Smooth muscle cell (in vitro differentiated cells): ENCODE measurements around the gene GALNT9. TPM values are rescaled to one million over a fixed set of nuclear protein-coding genes. Genes with fewer than 3 reads are reported as not detected.

Experiments
- DNase-seq: peaks from one replicate; lab custom pipeline; 2025; ENCODE audit not compliant: unreplicated experiment; lab: John Stamatoyannopoulos, UW
- H2AFZ ChIP-seq: fragments of 200-600 bp; sonication (generic); 2 replicates; pipeline ENCODE4 v1.6.0; 2016; ENCODE audit warnings: antibody characterized with exemption, low read depth, mild to moderate bottlenecking
- H3F3A ChIP-seq: fragments of 200-600 bp; sonication (generic); 2 replicates; pipeline ENCODE4 v1.6.0; 2017; ENCODE audit warnings: antibody characterized with exemption, low read depth
- H3K27ac ChIP-seq: fragments of 200-600 bp; sonication (generic); 2 replicates; pipeline ENCODE4 v1.5.1; 2016; ENCODE audit warnings: low read depth, mild to moderate bottlenecking
- H3K27me3 ChIP-seq: fragments of 200-600 bp; sonication (generic); 2 replicates; pipeline ENCODE4 v1.6.1; 2016; ENCODE audit warnings: low read depth, mild to moderate bottlenecking
- H3K36me3 ChIP-seq: fragments of 200-600 bp; sonication (generic); 2 replicates; pipeline ENCODE4 v1.5.1; 2016; ENCODE audit warnings: low read depth
- H3K4me1 ChIP-seq: fragments of 200-600 bp; sonication (generic); 2 replicates; pipeline ENCODE4 v1.5.1; 2016; ENCODE audit warnings: low read depth
- H3K4me2 ChIP-seq: fragments of 200-600 bp; sonication (generic); 2 replicates; pipeline ENCODE4 v1.6.0; 2016; ENCODE audit warnings: mild to moderate bottlenecking
- H3K4me3 ChIP-seq: fragments of 200-600 bp; sonication (generic); 2 replicates; pipeline ENCODE4 v1.5.1; 2016; ENCODE audit warnings: mild to moderate bottlenecking
- H3K79me2 ChIP-seq: fragments of 200-600 bp; sonication (generic); 2 replicates; pipeline ENCODE4 v1.6.0; 2016; ENCODE audit warnings: low read depth, mild to moderate bottlenecking
- H3K9ac ChIP-seq: fragments of 200-600 bp; sonication (generic); 2 replicates; pipeline ENCODE4 v1.6.0; 2016; ENCODE audit warnings: low read depth
- H3K9me3 ChIP-seq: fragments of 200-600 bp; sonication (generic); replicated peaks from 2 replicates; pipeline ENCODE4 v1.5.1; 2016; ENCODE audit warnings: low read depth
- H4K20me1 ChIP-seq: fragments of 200-600 bp; sonication (generic); 2 replicates; pipeline ENCODE4 v1.6.0; 2016; ENCODE audit warnings: low read depth
- WGBS: methylation state at CpG from one replicate; pipeline ENCODE4 v1.1.7; 2016; ENCODE audit warnings: low lambda C conversion rate; 5-methylcytosine and 5-hydroxymethylcytosine counted together
- polyA plus RNA-seq: library from polyadenylated mRNA; unstranded; fragments of >200 nt; fragmentation: Nextera tagmentation; extraction: Ambion mirVana; gene quantifications from 2 replicates; pipeline ENCODE4 v1.2.1, GENCODE V29; 2016
- total RNA-seq: library from RNA; depleted of rRNA; stranded (reverse); fragments of >200 nt; gene quantifications from 2 replicates; pipeline ENCODE4 v1.2.3, GENCODE V29; 2014
- TF ChIP-seq, protein P1 (sequence below): fragments of 200-600 bp; sonication (generic); IDR thresholded peaks from 2 replicates; pipeline ENCODE4 v1.5.1; 2017; ENCODE audit warnings: borderline replicate concordance, mild to moderate bottlenecking, antibody characterized with exemption; ENCODE audit not compliant: insufficient read depth, poor library complexity, severe bottlenecking

Gene GALNT9
- total and polyA plus RNA-seq, 2 experiments from 2014 or later: 1.1 TPM; not detected in 1

DNA sequence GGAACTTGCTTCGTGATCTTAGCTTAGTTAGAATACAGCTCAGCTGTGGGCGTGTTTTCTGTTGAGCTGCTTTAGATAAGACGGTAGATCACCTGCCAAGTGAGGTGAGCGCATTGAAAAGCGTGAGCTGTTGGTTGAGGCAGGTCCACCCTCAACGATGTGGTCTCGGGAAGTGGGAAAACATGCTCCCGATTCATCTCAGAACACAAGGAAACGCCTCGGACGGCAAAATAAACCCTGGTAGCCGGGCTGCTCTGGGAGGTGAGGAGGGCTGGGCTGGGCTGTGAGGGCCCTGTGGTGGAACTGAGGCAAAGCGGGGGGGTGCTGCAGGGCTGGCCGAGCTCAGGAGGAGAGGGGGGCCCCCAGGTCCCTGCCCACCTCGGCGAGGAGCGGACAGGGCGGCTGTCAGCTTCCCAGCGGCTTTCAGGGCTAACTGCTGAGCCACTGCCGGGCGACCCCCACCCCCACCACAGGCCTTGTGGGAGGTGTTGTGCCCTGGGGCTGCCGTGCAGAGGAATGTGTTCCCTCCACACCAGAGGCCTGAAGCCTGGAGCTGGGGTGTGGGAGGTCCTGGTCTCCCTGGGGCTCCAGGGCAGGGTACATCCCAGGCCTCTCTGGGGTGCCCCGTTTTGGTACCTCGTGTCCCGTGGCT lies 154.4 kb downstream of the GALNT9 start:
- Histone ChIP-seq H3K4me1 (no peaks in the 10 kb centered on the region), H2AFZ (no peak overlapping the region), H3K27me3 (peaks cover 25% of the 10 kb centered on the region), H3F3A (no peaks in the 10 kb centered on the region), H3K4me2 (no peak overlapping the region), H3K36me3 (no peaks in the 10 kb centered on the region), H3K9me3 (no peaks in the 10 kb centered on the region), H3K79me2 (no peaks in the 10 kb centered on the region), H3K9ac (no peak overlapping the region), H4K20me1 (no peaks in the 10 kb centered on the region), H3K27ac (no peak overlapping the region), H3K4me3 (no peak overlapping the region)
- TF ChIP-seq, protein P1, sequence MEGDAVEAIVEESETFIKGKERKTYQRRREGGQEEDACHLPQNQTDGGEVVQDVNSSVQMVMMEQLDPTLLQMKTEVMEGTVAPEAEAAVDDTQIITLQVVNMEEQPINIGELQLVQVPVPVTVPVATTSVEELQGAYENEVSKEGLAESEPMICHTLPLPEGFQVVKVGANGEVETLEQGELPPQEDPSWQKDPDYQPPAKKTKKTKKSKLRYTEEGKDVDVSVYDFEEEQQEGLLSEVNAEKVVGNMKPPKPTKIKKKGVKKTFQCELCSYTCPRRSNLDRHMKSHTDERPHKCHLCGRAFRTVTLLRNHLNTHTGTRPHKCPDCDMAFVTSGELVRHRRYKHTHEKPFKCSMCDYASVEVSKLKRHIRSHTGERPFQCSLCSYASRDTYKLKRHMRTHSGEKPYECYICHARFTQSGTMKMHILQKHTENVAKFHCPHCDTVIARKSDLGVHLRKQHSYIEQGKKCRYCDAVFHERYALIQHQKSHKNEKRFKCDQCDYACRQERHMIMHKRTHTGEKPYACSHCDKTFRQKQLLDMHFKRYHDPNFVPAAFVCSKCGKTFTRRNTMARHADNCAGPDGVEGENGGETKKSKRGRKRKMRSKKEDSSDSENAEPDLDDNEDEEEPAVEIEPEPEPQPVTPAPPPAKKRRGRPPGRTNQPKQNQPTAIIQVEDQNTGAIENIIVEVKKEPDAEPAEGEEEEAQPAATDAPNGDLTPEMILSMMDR: no peak
- 78% methylated on average over 23 of the region's 25 CpGs for WGBS
- DNase-seq: no peak

- TF ChIP-seq, protein P1: no peak
Measured at GRCh38 chr12:132174015-132174838, 155.2 kb downstream of the GALNT9 start.

DNA sequence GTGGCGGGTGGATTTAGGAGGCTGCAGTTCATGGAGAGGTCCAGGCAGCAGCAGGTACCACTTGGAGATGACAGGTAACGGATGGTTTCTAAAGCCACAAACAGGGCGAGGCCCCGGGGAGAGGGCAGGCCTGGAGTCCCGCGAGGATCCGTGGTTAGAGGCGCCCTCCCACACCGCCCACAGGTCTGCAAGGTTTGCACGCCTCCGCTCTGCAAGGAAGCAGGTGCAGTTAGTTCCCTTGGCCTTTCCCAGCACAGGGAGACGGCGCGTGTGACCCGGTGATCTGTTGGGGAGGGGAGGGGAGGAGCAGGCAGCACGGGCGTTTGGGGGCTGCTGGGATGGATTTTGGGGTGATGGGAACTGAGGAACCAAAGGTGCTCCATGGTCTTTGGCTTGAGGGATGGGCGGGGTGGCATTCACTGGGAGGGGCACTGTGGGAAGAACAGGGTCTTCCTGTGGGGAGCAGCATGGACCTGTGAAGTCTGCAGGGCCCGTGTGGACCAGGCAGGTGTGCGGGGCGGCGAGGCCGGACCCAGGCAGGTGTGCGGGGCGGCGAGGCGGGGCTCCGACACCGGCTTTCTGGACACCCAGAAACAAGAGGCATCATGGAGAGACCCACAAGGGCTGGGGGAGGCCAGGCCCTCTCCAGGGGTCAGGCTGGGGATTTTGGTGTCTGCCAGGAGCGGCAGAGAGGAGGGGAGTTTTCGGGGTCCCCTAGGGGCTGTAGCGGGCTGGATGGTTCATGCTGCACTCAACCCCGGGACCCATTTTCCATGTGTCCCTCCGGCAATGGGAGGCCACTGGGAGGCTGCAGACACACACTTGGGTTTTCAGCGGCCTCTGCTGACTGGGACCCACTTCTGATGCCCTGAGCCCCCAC lies 156.0 kb downstream of the GALNT9 start:
- Histone ChIP-seq H3K4me2 (no peak overlapping the region), H3K4me1 (no peaks in the 10 kb centered on the region), H3K9ac (no peak overlapping the region), H3K79me2 (no peaks in the 10 kb centered on the region), H3K4me3 (no peak overlapping the region), H3F3A (no peaks in the 10 kb centered on the region), H3K9me3 (no peaks in the 10 kb centered on the region), H3K36me3 (no peaks in the 10 kb centered on the region), H3K27ac (no peak overlapping the region), H4K20me1 (no peaks in the 10 kb centered on the region), H2AFZ (no peak overlapping the region), H3K27me3 (peaks cover 25% of the 10 kb centered on the region)
- TF ChIP-seq, protein P1: no peak
- 82% methylated on average over 24 of the region's 35 CpGs for WGBS
- no peak for DNase-seq

More at GRCh38 chr12:132174015-132174838, 155.2 kb downstream of the GALNT9 start:
- H3K27me3 ChIP-seq: peaks cover 25% of the 10 kb centered on the region
- H3K36me3 ChIP-seq: no peaks in the 10 kb centered on the region
- DNase-seq: no peak
- H3F3A ChIP-seq: no peaks in the 10 kb centered on the region
- H3K79me2 ChIP-seq: no peaks in the 10 kb centered on the region
- no peaks in the 10 kb centered on the region for H4K20me1 ChIP-seq
- H2AFZ ChIP-seq: no peak overlapping the region
- WGBS: 89% methylated on average over 30 of the region's 30 CpGs
- H3K9ac ChIP-seq: no peak overlapping the region
- no peak overlapping the region for H3K4me2 ChIP-seq
- no peaks in the 10 kb centered on the region for H3K4me1 ChIP-seq
- no peak overlapping the region for H3K27ac ChIP-seq
- H3K4me3 ChIP-seq: no peak overlapping the region
- H3K9me3 ChIP-seq: no peaks in the 10 kb centered on the region
